OCI-LY1 (cell line): ENCODE results near the gene TEKT1.

Source experiments
- EZH2 ChIP-seq: fragments of 200-600 bp; sonication (generic), shearing (Covaris generic); IDR thresholded peaks from 2 replicates; pipeline ENCODE4 v1.8.0; 2017; ENCODE audit warnings: borderline replicate concordance, mixed run types, mild to moderate bottlenecking, antibody characterized with exemption, low read length, moderate library complexity, mixed read lengths
- TF ChIP-seq, protein P1 (sequence below): fragments of 200-600 bp; sonication (generic), shearing (Covaris generic); IDR thresholded peaks from 2 replicates; pipeline ENCODE4 v1.5.1; 2017; ENCODE audit warnings: mild to moderate bottlenecking, antibody characterized with exemption, low read length, moderate library complexity, mixed read lengths

GRCh38 chr17:6867849-6868248, 36.3 kb upstream of the TEKT1 start:
- TF ChIP-seq, protein P1, sequence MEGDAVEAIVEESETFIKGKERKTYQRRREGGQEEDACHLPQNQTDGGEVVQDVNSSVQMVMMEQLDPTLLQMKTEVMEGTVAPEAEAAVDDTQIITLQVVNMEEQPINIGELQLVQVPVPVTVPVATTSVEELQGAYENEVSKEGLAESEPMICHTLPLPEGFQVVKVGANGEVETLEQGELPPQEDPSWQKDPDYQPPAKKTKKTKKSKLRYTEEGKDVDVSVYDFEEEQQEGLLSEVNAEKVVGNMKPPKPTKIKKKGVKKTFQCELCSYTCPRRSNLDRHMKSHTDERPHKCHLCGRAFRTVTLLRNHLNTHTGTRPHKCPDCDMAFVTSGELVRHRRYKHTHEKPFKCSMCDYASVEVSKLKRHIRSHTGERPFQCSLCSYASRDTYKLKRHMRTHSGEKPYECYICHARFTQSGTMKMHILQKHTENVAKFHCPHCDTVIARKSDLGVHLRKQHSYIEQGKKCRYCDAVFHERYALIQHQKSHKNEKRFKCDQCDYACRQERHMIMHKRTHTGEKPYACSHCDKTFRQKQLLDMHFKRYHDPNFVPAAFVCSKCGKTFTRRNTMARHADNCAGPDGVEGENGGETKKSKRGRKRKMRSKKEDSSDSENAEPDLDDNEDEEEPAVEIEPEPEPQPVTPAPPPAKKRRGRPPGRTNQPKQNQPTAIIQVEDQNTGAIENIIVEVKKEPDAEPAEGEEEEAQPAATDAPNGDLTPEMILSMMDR = no peak
- no peak for TF ChIP-seq EZH2
